GM10266 (cell line): ENCODE data around the gene STAT4.

Source experiments
- DNase-seq: peaks from one replicate; pipeline ENCODE4 v3.0.0; 2012; ENCODE audit errors: extremely low spot score
- CTCF ChIP-seq: IDR thresholded peaks from 2 replicates; pipeline ENCODE4 v1.5.1; 2012; ENCODE audit warnings: mild to moderate bottlenecking, low read depth; ENCODE audit not compliant: control insufficient read depth, insufficient read depth; ENCODE audit errors: missing control alignments

The STAT4 gene

DNA sequence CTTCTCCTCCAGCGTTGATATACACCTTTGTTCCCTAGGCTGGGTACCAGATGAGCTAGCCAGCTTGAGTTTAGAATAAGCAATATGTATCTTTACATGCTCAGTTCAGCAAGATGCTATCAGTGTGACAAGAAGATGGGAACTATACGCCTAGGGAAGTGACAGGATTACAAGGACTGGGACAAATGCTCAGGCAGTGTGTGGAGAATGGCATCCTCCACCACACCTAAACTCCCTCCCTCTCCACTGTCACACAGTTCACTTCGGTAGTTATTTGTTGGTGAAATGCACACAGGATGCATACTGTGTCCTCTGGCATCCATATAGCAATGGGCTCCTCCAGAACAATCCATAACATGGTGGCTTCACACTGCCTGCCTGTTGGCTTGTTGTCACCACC lies 144.5 kb downstream of the STAT4 start:
- TF ChIP-seq CTCF, result no peak
- DNase-seq, result no peak

GRCh38 chr2:191003405-191004309 lies 147.1 kb downstream of the STAT4 start:
- no peak for TF ChIP-seq CTCF
- DNase-seq, result no peak

- no peak for TF ChIP-seq CTCF
- DNase-seq, result no peak
Measured at GRCh38 chr2:191001624-191002023, 149.2 kb downstream of the STAT4 start.

DNA sequence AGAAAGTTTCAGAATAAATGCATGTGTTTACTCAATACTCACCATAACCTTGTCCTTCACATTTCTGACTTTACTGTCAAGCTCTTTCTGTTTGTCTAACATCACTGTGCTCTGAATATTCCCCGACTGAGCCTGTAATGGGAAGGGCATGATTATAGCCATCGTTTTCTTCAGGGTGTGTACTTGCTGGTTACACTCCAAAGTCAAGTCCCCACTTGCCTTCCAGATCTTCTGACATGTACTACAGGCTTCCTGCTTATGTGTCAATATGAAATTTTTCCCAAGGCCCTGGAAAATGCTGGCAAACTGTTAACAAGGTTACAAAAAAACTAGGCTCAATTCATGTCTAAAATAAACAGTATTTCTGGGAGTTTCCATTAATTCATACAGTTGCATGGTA lies 149.8 kb downstream of the STAT4 start:
- no peak for DNase-seq
- no peak for TF ChIP-seq CTCF

DNA sequence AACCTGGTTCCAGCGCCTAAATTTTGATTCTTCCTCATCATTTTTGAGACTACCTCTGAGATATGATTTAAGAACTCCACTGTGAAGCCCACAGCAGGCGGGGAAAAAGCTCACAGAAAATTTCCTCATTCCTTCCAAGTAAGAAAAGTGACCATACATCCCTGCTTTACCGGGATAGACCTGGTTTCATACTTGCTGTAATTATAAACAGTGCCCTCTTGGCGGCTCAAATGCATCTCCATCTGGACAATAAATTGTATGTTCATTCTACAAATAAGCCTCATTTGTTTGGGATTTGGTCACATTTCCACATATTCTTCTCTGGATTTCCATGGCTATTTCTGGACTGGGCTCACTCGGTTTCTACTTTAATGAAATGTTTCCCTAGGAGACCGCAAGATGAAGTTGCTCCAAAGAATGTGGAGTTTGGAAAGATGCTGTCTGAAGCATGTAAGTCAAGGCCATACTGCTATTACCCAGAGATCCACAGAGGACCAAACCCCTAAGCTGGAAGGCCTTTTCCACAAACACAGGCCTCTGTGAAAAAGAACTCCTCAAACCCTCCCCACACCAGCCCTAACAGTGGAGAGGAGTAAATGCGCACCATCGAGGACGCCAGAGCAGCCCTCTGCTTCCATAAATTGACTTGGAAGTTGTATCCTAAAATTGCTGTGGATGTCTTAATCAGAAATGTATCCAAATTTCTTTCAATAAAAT lies 150.7 kb downstream of the STAT4 start:
- no peak for DNase-seq
- no peak for TF ChIP-seq CTCF

- no peak for TF ChIP-seq CTCF
- DNase-seq, result no peak
Measured at GRCh38 chr2:190999058-190999457, 151.7 kb downstream of the STAT4 start.
